Chondrocyte (in vitro differentiated cells): Measurements from ENCODE around the gene MIPEP. TPM values are rescaled to one million over a fixed set of nuclear protein-coding genes. Genes with fewer than 3 reads are reported as not detected.

ENCODE experiments used
- DNase-seq: peaks from one replicate; pipeline ENCODE4 v3.0.0; 2021; ENCODE audit warnings: mixed read lengths, low spot score
- H3K27ac Mint-ChIP-seq: one replicate; pipeline ENCODE4 v1.8.0; 2021; ENCODE audit warnings: mild to moderate bottlenecking, moderate library complexity, mixed read lengths; ENCODE audit not compliant: unreplicated experiment
- H3K27me3 Mint-ChIP-seq: 2 replicates; pipeline ENCODE4 v1.8.0; 2021; ENCODE audit warnings: low read depth, mixed read lengths
- H3K36me3 Mint-ChIP-seq: 2 replicates; pipeline ENCODE4 v1.8.0; 2021; ENCODE audit warnings: low read depth, mixed read lengths
- H3K4me1 Mint-ChIP-seq: 2 replicates; pipeline ENCODE4 v1.8.0; 2021; ENCODE audit warnings: low read depth, mild to moderate bottlenecking, mixed read lengths
- H3K4me3 Mint-ChIP-seq: one replicate; pipeline ENCODE4 v1.8.0; 2021; ENCODE audit warnings: mild to moderate bottlenecking, moderate library complexity, mixed read lengths; ENCODE audit not compliant: unreplicated experiment
- H3K9me3 Mint-ChIP-seq: 2 replicates; pipeline ENCODE4 v1.8.0; 2021; ENCODE audit warnings: low read depth, mixed read lengths
- total RNA-seq: library from RNA; stranded (reverse); gene quantifications from 3 replicates; pipeline ENCODE4 v1.2.1, GENCODE V29; 2021
- TF ChIP-seq, protein P1 (sequence below): fragments of 200-600 bp; sonication (generic); IDR thresholded peaks from 2 replicates; pipeline ENCODE4 v1.5.0; 2021; ENCODE audit warnings: antibody characterized with exemption, mild to moderate bottlenecking, moderate library complexity

Gene MIPEP
- total RNA-seq, 1 donor from 2014 or later = 14.4 TPM

DNA sequence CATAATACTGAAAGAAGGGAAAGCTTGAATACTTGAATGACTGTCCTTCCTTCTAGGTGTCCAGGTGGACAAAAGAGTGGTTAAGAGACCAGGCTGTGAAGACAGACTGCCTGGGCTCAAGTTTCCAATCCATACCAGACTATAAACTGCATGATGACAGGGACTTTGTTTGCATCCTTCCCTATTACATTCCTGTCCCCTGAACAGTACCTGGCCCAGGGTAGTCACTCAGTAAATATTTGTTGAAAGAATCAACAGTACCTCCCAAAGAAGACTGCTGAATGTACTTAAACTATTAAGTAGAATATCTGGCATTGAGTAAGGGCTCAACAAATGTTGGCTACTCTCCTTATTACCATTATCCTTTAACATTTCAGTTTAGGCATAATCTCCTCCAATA, 29.7 kb downstream of the MIPEP start:
- Mint-ChIP-seq H3K4me3 (no peak overlapping the region), H3K27me3 (no peaks in the 10 kb centered on the region), H3K4me1 (no peaks in the 10 kb centered on the region), H3K9me3 (no peaks in the 10 kb centered on the region), H3K27ac (no peak overlapping the region), H3K36me3 (peaks cover 12% of the 10 kb centered on the region)
- TF ChIP-seq, protein P1, sequence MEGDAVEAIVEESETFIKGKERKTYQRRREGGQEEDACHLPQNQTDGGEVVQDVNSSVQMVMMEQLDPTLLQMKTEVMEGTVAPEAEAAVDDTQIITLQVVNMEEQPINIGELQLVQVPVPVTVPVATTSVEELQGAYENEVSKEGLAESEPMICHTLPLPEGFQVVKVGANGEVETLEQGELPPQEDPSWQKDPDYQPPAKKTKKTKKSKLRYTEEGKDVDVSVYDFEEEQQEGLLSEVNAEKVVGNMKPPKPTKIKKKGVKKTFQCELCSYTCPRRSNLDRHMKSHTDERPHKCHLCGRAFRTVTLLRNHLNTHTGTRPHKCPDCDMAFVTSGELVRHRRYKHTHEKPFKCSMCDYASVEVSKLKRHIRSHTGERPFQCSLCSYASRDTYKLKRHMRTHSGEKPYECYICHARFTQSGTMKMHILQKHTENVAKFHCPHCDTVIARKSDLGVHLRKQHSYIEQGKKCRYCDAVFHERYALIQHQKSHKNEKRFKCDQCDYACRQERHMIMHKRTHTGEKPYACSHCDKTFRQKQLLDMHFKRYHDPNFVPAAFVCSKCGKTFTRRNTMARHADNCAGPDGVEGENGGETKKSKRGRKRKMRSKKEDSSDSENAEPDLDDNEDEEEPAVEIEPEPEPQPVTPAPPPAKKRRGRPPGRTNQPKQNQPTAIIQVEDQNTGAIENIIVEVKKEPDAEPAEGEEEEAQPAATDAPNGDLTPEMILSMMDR = no peak
- DNase-seq = no peak

DNA sequence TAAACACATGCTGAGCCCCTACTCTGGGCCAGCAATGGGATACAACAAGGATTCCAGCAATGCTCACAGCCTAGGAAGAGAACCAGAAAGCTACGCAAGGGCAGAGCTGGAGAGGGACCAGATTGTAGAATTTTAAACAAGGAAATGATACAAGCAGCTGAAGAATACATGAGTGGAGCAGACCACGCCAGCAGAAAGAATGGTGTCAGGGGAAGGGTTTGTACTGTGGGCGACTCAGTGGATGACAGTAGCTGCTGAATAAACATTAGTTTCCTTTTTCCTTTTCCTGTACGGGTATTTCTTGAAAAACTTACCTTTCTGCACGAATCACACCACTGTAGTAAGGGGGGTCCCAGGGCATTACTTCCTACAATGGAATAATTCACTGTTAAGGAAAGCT, 30.7 kb downstream of the MIPEP start:
- Mint-ChIP-seq H3K27me3 (no peaks in the 10 kb centered on the region), H3K4me1 (no peaks in the 10 kb centered on the region), H3K4me3 (no peak overlapping the region), H3K9me3 (no peaks in the 10 kb centered on the region), H3K27ac (no peak overlapping the region), H3K36me3 (peaks cover 14% of the 10 kb centered on the region)
- DNase-seq = no peak
- TF ChIP-seq, protein P1 = no peak

DNA sequence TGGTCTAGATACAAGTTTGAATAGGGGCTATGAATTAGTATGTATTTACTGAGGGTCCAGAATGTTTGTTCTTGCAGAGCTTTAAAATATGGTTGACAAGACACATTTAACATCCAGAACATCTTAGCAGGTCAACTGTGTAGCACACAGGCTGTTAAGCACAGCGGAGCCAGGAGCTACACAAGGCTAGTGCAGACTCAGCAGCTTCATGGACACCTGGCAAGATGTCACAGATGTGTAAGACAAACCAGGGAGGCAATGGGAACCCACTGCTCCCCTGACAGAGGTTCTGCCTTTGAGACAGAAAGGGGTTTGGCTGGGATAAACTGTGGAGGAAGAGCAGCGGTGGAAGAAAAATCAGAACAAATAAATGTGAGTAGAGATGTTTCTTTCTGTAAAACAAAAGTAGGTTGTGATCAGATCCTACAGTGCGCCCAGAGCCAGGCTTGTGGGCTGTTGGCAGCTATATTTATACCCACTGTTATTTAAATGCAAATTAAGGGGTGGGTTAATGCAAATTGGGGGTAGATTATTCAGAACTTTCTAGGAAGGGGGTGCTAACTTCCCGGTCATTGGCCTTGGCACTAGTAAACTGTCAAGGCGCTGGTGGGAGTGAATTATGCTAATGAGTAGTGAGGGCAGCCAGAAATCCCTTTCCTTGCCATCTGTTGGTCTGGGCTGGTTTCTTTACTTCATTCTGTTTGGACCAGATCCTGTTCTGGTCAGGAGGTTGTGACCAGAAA, 33.0 kb downstream of the MIPEP start:
- H3K27ac Mint-ChIP-seq = no peak overlapping the region
- H3K4me1 Mint-ChIP-seq = no peaks in the 10 kb centered on the region
- H3K9me3 Mint-ChIP-seq = no peaks in the 10 kb centered on the region

DNA sequence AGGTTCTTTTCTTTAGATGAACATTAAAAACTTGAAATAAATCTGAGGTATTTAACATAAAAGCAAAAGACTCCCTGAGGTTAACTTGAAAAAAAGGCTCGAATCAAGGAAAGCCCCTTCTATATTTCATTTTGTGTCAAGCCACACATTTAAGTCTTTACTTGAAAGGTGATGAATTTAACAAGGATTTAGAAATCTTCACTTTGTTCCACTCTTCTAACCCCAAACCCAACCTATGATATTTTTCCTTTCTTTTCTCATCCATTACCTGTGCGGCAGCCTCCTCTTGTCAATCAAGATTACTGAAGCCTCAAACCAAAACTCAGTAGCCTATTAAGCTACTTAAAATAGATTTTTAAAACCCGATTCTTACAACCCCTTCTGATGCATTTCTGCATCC, 33.8 kb downstream of the MIPEP start:
- Mint-ChIP-seq H3K4me3 (no peak overlapping the region), H3K27me3 (no peaks in the 10 kb centered on the region)

More for the DNA sequence above, 33.0 kb downstream of the MIPEP start:
- Mint-ChIP-seq H3K27me3 (no peaks in the 10 kb centered on the region), H3K4me3 (no peak overlapping the region), H3K36me3 (peaks cover 14% of the 10 kb centered on the region)
- no peak for DNase-seq
- TF ChIP-seq, protein P1 = no peak

DNA sequence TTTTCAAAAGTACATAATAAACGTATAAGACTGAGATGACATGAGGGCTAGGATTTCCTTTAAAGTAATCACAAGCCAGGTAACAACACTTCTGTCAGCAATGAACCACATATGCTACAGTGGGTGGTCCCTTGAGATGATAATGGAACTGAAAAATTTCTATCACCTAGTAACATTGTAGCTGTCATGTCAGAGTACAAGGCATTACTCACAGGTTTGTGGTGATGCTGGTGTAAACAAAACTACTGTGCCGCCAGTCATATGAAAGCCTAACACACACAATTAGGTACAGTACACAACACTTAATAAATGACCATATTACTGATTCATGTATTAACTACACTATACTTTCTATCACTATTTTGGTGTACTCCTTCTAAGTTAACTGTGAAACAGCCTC, 36.8 kb downstream of the MIPEP start:
- DNase-seq = no peak
- no peaks in the 10 kb centered on the region for H3K27me3 Mint-ChIP-seq
- no peak overlapping the region for H3K4me3 Mint-ChIP-seq
- H3K36me3 Mint-ChIP-seq = peaks cover 7% of the 10 kb centered on the region
- no peaks in the 10 kb centered on the region for H3K4me1 Mint-ChIP-seq
- TF ChIP-seq, protein P1 = no peak
- H3K27ac Mint-ChIP-seq = no peak overlapping the region
- no peaks in the 10 kb centered on the region for H3K9me3 Mint-ChIP-seq

More for the DNA sequence above, 33.8 kb downstream of the MIPEP start:
- Mint-ChIP-seq H3K9me3 (no peaks in the 10 kb centered on the region), H3K4me1 (no peaks in the 10 kb centered on the region), H3K36me3 (peaks cover 12% of the 10 kb centered on the region), H3K27ac (no peak overlapping the region)
- TF ChIP-seq, protein P1 = no peak
- DNase-seq = no peak
